A549 treated with AZD2906 at 1 μM for 4 hours (cell line): ENCODE data around the gene FLNC. TPM values are rescaled to one million over a fixed set of nuclear protein-coding genes. Genes with fewer than 3 reads are reported as not detected.

Source experiments
- total RNA-seq: library from RNA; stranded (reverse); fragments of 200-300 nt; extraction: Qiagen RNA extraction; gene quantifications from 5 replicates; pipeline ENCODE4 v1.2.3, GENCODE V29; 2022

FLNC gene
- 3.0 to 4.3 TPM (median 3.9 TPM) in 5 replicates for total RNA-seq

GRCh38 chr7:128830231-128831177 is at the start of gene FLNC:
Gene FLNC, plus strand, starts transcription at chr7:128830406. Its CDS starts 232 bp downstream, at chr7:128830638.

GRCh38 chr7:128791121-128791971 is 38.9 kb upstream of the FLNC start, which contains the start of gene CCDC136:
Gene CCDC136, plus strand, starts transcription at chr7:128791968. Its CDS starts 444 bp downstream, at chr7:128792412.

GRCh38 chr7:128862571-128863432 is 32.6 kb downstream of the FLNC start, which contains the start of gene ATP6V1F:
Gene ATP6V1F, plus strand, starts transcription at chr7:128862856. Its CDS starts 49 bp downstream, at chr7:128862905.

Other genes with a start within 250 kb of the FLNC start
- 0.10 to 0.67 TPM (median 0.49 TPM) in 5 replicates for gene GARIN1A, start 158.1 kb upstream of the FLNC start, total RNA-seq
- 121 to 210 TPM (median 144 TPM) in 5 replicates for gene CALU, start 91.0 kb upstream of the FLNC start, total RNA-seq
- gene OPN1SW, start 54.6 kb upstream of the FLNC start, total RNA-seq: not detected in 5 replicates
- gene CCDC136, start 38.4 kb upstream of the FLNC start, total RNA-seq: 1.1 to 2.5 TPM (median 1.6 TPM) in 5 replicates
- gene ATP6V1F, start 32.5 kb downstream of the FLNC start, total RNA-seq: 238 to 260 TPM (median 250 TPM) in 5 replicates
- gene KCP, start 80.3 kb downstream of the FLNC start, total RNA-seq: 0.11 to 0.21 TPM (median 0.20 TPM) in 5 replicates
- gene IRF5, start 107.5 kb downstream of the FLNC start, total RNA-seq: 13.2 to 16.2 TPM (median 15.0 TPM) in 5 replicates
- 38.0 to 44.9 TPM (median 39.0 TPM) in 5 replicates for gene TNPO3, start 224.7 kb downstream of the FLNC start, total RNA-seq